ENCODE measurements around the gene ABCA7. TPM values are rescaled to one million over a fixed set of nuclear protein-coding genes. Genes with fewer than 3 reads are reported as not detected.
A peak's percentile ranks its signal among the peaks of the same experiment; 100 is the strongest.

Gene ABCA7
- total RNA-seq, 1 experiment from 2014 or later: 40.3 TPM

GRCh38 chr19:1105873-1106840 lies 66.2 kb downstream of the ABCA7 start (continued):
- TF ChIP-seq E2F1 (CRISPR knock-in tag; IDR thresholded peaks at IDR 0.05) (no peak), ZNF396 (CRISPR knock-in tag; IDR thresholded peaks at IDR 0.05; ENCODE audit: borderline replicate concordance) (no peak), CTCF (IDR thresholded peaks at IDR 0.05) (no peak), CREM (CRISPR knock-in tag; IDR thresholded peaks at IDR 0.05) (no peak), ZNF263 (CRISPR knock-in tag; IDR thresholded peaks at IDR 0.05; ENCODE audit: low read depth) (no peak), IRF1 (CRISPR knock-in tag; IDR thresholded peaks at IDR 0.05) (no peak)

- Mint-ChIP-seq H3K4me1 (peaks cover 9% of the 10 kb centered on the region), H3K36me3 (no peaks in the 10 kb centered on the region), H3K4me3 (peak overlapping the region; percentile 27), H3K27me3 (ENCODE audit: low read depth) (no peaks in the 10 kb centered on the region), H3K9me3 (no peaks in the 10 kb centered on the region), H3K27ac (peak overlapping the region; percentile 84)
- POLR2A ChIA-PET: no interaction called here
- CTCF ChIA-PET: interaction anchor here (0.6 kb wide), 1 partner anchor 137 kb away, joined by 3 read pairs; no protein-coding TSS in a partner anchor
- TF ChIP-seq NFE2L1 (CRISPR knock-in tag; IDR thresholded peaks at IDR 0.05) (no peak), CDX4 (CRISPR knock-in tag; IDR thresholded peaks at IDR 0.05; ENCODE audit: borderline replicate concordance) (no peak), IRF1 (CRISPR knock-in tag; IDR thresholded peaks at IDR 0.05) (no peak), ELF4 (CRISPR knock-in tag; IDR thresholded peaks at IDR 0.05; ENCODE audit: low read depth) (no peak), ZNF512 (CRISPR knock-in tag; IDR thresholded peaks at IDR 0.05; ENCODE audit: borderline replicate concordance) (no peak), MLX (CRISPR knock-in tag; IDR thresholded peaks at IDR 0.05) (no peak), ERG (CRISPR knock-in tag; IDR thresholded peaks at IDR 0.05) (no peak)
- DNase-seq (ENCODE audit: low spot score) (no peak), ATAC-seq (no peak)
Measured at GRCh38 chr19:1106841-1107660, 67.1 kb downstream of the ABCA7 start.
